AG10803 (cell line): ENCODE measurements around the gene WWOX.

Source experiments
- DNase-seq: peaks from one replicate; pipeline ENCODE4 v3.0.0; 2010; ENCODE audit warnings: low read depth
- H3K4me3 ChIP-seq: 2 replicates; pipeline ENCODE4 v1.5.1; 2011; ENCODE audit warnings: mild to moderate bottlenecking, low read length, control low read depth
- CTCF ChIP-seq: conservative IDR thresholded peaks from 2 replicates; pipeline ENCODE4 v1.5.1; 2011; ENCODE audit warnings: mild to moderate bottlenecking, low read length, control low read depth, inconsistent platforms

The WWOX gene

GRCh38 chr16:78094998-78095397 is 4.5 kb upstream of the WWOX start:
- H3K4me3 ChIP-seq = no peak overlapping the region
- TF ChIP-seq CTCF = no peak

GRCh38 chr16:78096386-78096785 is 3.1 kb upstream of the WWOX start:
- no peak overlapping the region for H3K4me3 ChIP-seq
- no peak for DNase-seq
- no peak for TF ChIP-seq CTCF

More at GRCh38 chr16:78094998-78095397, 4.5 kb upstream of the WWOX start:
- DNase-seq = no peak

- no peak overlapping the region for H3K4me3 ChIP-seq
- DNase-seq = no peak
- no peak for TF ChIP-seq CTCF
Measured at GRCh38 chr16:78097548-78097947, 1.9 kb upstream of the WWOX start.

GRCh38 chr16:78098087-78098486 is 1.4 kb upstream of the WWOX start:
- DNase-seq = no peak
- H3K4me3 ChIP-seq = no peak overlapping the region
- no peak for TF ChIP-seq CTCF

GRCh38 chr16:78098595-78099270 is 721 bp upstream of the WWOX start:
- no peak for DNase-seq
- TF ChIP-seq CTCF = no peak
- H3K4me3 ChIP-seq = peak overlapping the region; percentile 97

- peak overlapping the region; percentile 97 for H3K4me3 ChIP-seq
- DNase-seq = peak; percentile 17
- TF ChIP-seq CTCF = no peak; the same call in 1 of the 2 replicates
Measured at GRCh38 chr16:78100112-78100467, 636 bp downstream of the WWOX start.

GRCh38 chr16:78102122-78102660 is 2.7 kb downstream of the WWOX start:
- no peak overlapping the region for H3K4me3 ChIP-seq
- no peak for DNase-seq
- TF ChIP-seq CTCF = no peak
